GM12878 (cell line): ENCODE results near the gene SECTM1.
A peak's percentile ranks its signal among the peaks of the same experiment; 100 is the strongest.

ENCODE experiments used
- CREM ChIP-seq: IDR thresholded peaks from 2 replicates; pipeline ENCODE4 v1.6.1; 2014; ENCODE audit warnings: antibody characterized with exemption, low read depth
- RAD21 ChIP-seq: IDR thresholded peaks from 2 replicates; pipeline ENCODE4 v1.6.1; 2011; ENCODE audit warnings: mild to moderate bottlenecking, low read depth, low read length, moderate library complexity; ENCODE audit not compliant: insufficient read depth
- TCF12 ChIP-seq: IDR thresholded peaks from 2 replicates; pipeline ENCODE4 v1.6.1; 2011; ENCODE audit warnings: low read depth, mild to moderate bottlenecking, low read length
- TF ChIP-seq, protein P1 (sequence below), 3 experiments: IDR thresholded peaks in 2 of 3; conservative IDR thresholded peaks in 1 of 3; 2 replicates each; pipeline ENCODE4 v1.5.1; 2011; ENCODE audit warnings: low read depth in 3 of 3, low read length in 3 of 3, mild to moderate bottlenecking in 3 of 3, control low read depth in 2 of 3, moderate library complexity in 2 of 3, inconsistent platforms in 1 of 3, mixed read lengths in 1 of 3; ENCODE audit not compliant: control insufficient read depth in 2 of 3, insufficient read depth in 1 of 3; ENCODE audit errors: extremely low read depth in 1 of 3
- TF ChIP-seq, protein P2 (sequence below): fragments of 450-650 bp; conservative IDR thresholded peaks from 2 replicates; pipeline ENCODE4 v1.6.1; 2017; ENCODE audit warnings: mild to moderate bottlenecking, moderate library complexity

- TF ChIP-seq, protein P1, sequence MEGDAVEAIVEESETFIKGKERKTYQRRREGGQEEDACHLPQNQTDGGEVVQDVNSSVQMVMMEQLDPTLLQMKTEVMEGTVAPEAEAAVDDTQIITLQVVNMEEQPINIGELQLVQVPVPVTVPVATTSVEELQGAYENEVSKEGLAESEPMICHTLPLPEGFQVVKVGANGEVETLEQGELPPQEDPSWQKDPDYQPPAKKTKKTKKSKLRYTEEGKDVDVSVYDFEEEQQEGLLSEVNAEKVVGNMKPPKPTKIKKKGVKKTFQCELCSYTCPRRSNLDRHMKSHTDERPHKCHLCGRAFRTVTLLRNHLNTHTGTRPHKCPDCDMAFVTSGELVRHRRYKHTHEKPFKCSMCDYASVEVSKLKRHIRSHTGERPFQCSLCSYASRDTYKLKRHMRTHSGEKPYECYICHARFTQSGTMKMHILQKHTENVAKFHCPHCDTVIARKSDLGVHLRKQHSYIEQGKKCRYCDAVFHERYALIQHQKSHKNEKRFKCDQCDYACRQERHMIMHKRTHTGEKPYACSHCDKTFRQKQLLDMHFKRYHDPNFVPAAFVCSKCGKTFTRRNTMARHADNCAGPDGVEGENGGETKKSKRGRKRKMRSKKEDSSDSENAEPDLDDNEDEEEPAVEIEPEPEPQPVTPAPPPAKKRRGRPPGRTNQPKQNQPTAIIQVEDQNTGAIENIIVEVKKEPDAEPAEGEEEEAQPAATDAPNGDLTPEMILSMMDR (IDR thresholded peaks at IDR 0.05 in 2 of 3, conservative IDR thresholded peaks at IDR 0.05 in 1 of 3; ENCODE audit: control insufficient read depth in 2 of 3, extremely low read depth in 1 of 3, insufficient read depth in 1 of 3, low read depth in 3 of 3, low read length in 3 of 3): no peak
- TF ChIP-seq CREM (no peak), TCF12 (peak; percentile 90), RAD21 (no peak)
- TF ChIP-seq, protein P2, sequence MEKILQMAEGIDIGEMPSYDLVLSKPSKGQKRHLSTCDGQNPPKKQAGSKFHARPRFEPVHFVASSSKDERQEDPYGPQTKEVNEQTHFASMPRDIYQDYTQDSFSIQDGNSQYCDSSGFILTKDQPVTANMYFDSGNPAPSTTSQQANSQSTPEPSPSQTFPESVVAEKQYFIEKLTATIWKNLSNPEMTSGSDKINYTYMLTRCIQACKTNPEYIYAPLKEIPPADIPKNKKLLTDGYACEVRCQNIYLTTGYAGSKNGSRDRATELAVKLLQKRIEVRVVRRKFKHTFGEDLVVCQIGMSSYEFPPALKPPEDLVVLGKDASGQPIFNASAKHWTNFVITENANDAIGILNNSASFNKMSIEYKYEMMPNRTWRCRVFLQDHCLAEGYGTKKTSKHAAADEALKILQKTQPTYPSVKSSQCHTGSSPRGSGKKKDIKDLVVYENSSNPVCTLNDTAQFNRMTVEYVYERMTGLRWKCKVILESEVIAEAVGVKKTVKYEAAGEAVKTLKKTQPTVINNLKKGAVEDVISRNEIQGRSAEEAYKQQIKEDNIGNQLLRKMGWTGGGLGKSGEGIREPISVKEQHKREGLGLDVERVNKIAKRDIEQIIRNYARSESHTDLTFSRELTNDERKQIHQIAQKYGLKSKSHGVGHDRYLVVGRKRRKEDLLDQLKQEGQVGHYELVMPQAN: no peak
Measured at GRCh38 chr17:82330322-82331239, 3.0 kb downstream of the SECTM1 start.
